Panc1 (cell line): Measurements from ENCODE around the gene MOV10L1. TPM values are rescaled to one million over a fixed set of nuclear protein-coding genes. Genes with fewer than 3 reads are reported as not detected.

Experiments used
- ATAC-seq: fragments of 200-7000 bp; cut with Tn5 transposase; 2 replicates; pipeline ENCODE4 v1.9.1; 2020; ENCODE audit warnings: mild to moderate bottlenecking, moderate library complexity
- BruUV-seq: library from RNA; stranded (reverse); fragments of 400-500 nt; replicated peaks from 2 replicates; lab custom pipeline; 2021; lab: Mats Ljungman, UMichigan
- CTCF ChIA-PET: fragments of 300-600 bp; sonication (Branson Sonifier 250); formaldehyde crosslinking; loops from one replicate; lab custom pipeline; 2022; ENCODE audit warnings: antibody characterized with exemption; lab: Charles Lee
- POLR2A ChIA-PET: fragments of 300-600 bp; sonication (Branson Sonifier 250); formaldehyde crosslinking; loops from one replicate; lab custom pipeline; 2022; ENCODE audit warnings: antibody characterized with exemption; lab: Charles Lee
- DNase-seq: peaks from one replicate; pipeline ENCODE4 v3.0.0-alpha.2; 2010; ENCODE audit warnings: low read depth, low spot score
- H3K27ac ChIP-seq: 2 replicates; pipeline ENCODE4 v1.5.1; 2011; ENCODE audit warnings: mild to moderate bottlenecking, low read length, inconsistent platforms
- H3K27me3 ChIP-seq: fragments of 200-500 bp; sonication (Bioruptor generic); 2 replicates; pipeline ENCODE4 v1.6.0; 2014; ENCODE audit warnings: low read length, inconsistent platforms; ENCODE audit not compliant: control insufficient read depth, insufficient read depth
- H3K36me3 ChIP-seq: fragments of 200-500 bp; sonication (Bioruptor generic); 2 replicates; pipeline ENCODE4 v1.5.1; 2014; ENCODE audit warnings: inconsistent platforms, mild to moderate bottlenecking, low read length, moderate library complexity; ENCODE audit not compliant: control insufficient read depth, insufficient read depth
- H3K4me1 ChIP-seq: 2 replicates; pipeline ENCODE4 v1.5.1; 2011; ENCODE audit warnings: inconsistent platforms, mild to moderate bottlenecking, low read length, moderate library complexity; ENCODE audit not compliant: control insufficient read depth, insufficient read depth
- H3K4me3 ChIP-seq, 2 experiments: 2 replicates each; pipeline ENCODE4 v1.5.1; 2011 to 2012; ENCODE audit warnings: low read depth in 2 of 2, low read length in 2 of 2, mild to moderate bottlenecking in 2 of 2, inconsistent platforms in 1 of 2, moderate library complexity in 1 of 2
- H3K9me3 ChIP-seq: fragments of 200-500 bp; sonication (Bioruptor generic); 2 replicates; pipeline ENCODE4 v1.5.1; 2014; ENCODE audit warnings: low read depth, mild to moderate bottlenecking, inconsistent platforms, low read length, moderate library complexity; ENCODE audit not compliant: control insufficient read depth, insufficient read depth
- POLR2AphosphoS5 ChIP-seq: IDR thresholded peaks from 2 replicates; pipeline ENCODE4 v1.6.1; 2012; ENCODE audit warnings: mild to moderate bottlenecking, low read depth, low read length, moderate library complexity
- SIN3A ChIP-seq: IDR thresholded peaks from 2 replicates; pipeline ENCODE4 v1.6.1; 2012; ENCODE audit warnings: low read depth, mild to moderate bottlenecking, low read length, moderate library complexity, borderline replicate concordance; ENCODE audit not compliant: insufficient read depth
- TCF7L2 ChIP-seq: IDR thresholded peaks from 2 replicates; pipeline ENCODE4 v1.6.1; 2011; ENCODE audit warnings: mild to moderate bottlenecking, low read depth, low read length, inconsistent platforms
- in situ Hi-C: cut with HindIII; loops from 2 replicates; pipeline ENCODE4 v1.10.0; 2016; ENCODE audit warnings: low sequenced_read_pairs, low pct_unique_long_range_greater_than_20kb
- intact Hi-C: fragments of 100-400 bp; cut with micrococcal nuclease; formaldehyde crosslinking; loops from one replicate; pipeline ENCODE4 v1.10.0; 2022; ENCODE audit not compliant: unreplicated experiment
- total RNA-seq: library from RNA; stranded (reverse); gene quantifications from one replicate; pipeline ENCODE4 v1.2.1, GENCODE V29; 2021; ENCODE audit not compliant: unreplicated experiment
- TF ChIP-seq, protein P1 (sequence below): fragments of 450-650 bp; IDR thresholded peaks from 2 replicates; pipeline ENCODE4 v1.5.1; 2017; ENCODE audit warnings: mild to moderate bottlenecking
- TF ChIP-seq, protein P2 (sequence below), 2 experiments: IDR thresholded peaks; 2 replicates each; pipeline ENCODE4 v1.6.1; 2011 to 2012; ENCODE audit warnings: low read depth in 2 of 2, control low read depth in 1 of 2, low read length in 1 of 2, mild to moderate bottlenecking in 1 of 2, moderate library complexity in 1 of 2; ENCODE audit not compliant: insufficient read depth in 1 of 2

The MOV10L1 gene
- total RNA-seq, 1 experiment from 2014 or later, result 0.10 TPM

DNA sequence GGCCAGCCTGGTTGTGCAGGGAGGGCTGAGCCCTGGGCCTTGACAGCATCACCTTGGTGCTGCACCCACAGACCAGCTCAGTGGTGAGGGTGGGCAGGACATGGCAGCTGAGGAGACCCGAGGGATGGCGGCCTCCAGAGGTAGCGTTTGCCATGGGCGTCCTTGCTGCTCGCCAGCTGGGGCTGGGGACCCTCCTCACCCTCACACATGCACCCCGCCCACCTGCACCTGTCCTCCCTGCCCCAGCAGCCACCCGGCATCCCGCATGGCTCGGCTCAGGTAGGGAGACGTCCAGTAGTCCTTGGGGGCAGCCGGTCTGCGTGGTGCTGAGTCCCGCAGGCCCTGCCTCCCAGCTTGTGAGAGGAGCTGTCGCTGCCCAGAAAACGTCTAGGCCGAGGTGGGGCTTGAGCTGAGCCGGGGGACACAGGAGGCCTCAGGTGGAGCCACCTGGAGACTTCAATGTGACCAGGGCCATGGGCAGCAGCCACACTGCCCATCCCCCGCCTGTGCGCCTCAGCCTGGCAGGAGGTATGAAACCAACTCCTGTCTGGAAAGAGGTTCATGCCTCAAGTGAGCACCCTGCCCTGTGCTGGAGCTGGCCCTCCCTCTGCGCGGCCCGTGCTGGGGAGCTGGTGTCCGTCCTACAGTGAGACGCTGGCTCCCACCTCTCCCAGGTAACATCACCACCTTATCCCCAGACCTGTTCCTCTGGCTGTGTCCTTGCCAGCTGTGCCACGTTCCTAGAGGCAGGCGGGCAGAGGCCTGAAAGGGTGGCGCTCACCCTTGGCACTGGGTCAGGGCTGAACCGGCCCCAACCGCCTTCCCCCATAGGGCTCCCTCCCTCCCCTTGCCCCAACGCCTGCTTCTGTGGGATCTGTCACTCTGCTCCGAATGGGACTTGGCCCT is 92.6 kb downstream of the MOV10L1 start:
- no peak overlapping the region for H3K27ac ChIP-seq
- no TSS peak for BruUV-seq
- no peaks in the 10 kb centered on the region for H3K36me3 ChIP-seq
- ATAC-seq, result no peak
- no peak for DNase-seq
- TF ChIP-seq, protein P1, sequence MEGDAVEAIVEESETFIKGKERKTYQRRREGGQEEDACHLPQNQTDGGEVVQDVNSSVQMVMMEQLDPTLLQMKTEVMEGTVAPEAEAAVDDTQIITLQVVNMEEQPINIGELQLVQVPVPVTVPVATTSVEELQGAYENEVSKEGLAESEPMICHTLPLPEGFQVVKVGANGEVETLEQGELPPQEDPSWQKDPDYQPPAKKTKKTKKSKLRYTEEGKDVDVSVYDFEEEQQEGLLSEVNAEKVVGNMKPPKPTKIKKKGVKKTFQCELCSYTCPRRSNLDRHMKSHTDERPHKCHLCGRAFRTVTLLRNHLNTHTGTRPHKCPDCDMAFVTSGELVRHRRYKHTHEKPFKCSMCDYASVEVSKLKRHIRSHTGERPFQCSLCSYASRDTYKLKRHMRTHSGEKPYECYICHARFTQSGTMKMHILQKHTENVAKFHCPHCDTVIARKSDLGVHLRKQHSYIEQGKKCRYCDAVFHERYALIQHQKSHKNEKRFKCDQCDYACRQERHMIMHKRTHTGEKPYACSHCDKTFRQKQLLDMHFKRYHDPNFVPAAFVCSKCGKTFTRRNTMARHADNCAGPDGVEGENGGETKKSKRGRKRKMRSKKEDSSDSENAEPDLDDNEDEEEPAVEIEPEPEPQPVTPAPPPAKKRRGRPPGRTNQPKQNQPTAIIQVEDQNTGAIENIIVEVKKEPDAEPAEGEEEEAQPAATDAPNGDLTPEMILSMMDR, result no peak
- TF ChIP-seq TCF7L2 (no peak), POLR2AphosphoS5 (no peak), SIN3A (no peak)
- TF ChIP-seq, protein P2, sequence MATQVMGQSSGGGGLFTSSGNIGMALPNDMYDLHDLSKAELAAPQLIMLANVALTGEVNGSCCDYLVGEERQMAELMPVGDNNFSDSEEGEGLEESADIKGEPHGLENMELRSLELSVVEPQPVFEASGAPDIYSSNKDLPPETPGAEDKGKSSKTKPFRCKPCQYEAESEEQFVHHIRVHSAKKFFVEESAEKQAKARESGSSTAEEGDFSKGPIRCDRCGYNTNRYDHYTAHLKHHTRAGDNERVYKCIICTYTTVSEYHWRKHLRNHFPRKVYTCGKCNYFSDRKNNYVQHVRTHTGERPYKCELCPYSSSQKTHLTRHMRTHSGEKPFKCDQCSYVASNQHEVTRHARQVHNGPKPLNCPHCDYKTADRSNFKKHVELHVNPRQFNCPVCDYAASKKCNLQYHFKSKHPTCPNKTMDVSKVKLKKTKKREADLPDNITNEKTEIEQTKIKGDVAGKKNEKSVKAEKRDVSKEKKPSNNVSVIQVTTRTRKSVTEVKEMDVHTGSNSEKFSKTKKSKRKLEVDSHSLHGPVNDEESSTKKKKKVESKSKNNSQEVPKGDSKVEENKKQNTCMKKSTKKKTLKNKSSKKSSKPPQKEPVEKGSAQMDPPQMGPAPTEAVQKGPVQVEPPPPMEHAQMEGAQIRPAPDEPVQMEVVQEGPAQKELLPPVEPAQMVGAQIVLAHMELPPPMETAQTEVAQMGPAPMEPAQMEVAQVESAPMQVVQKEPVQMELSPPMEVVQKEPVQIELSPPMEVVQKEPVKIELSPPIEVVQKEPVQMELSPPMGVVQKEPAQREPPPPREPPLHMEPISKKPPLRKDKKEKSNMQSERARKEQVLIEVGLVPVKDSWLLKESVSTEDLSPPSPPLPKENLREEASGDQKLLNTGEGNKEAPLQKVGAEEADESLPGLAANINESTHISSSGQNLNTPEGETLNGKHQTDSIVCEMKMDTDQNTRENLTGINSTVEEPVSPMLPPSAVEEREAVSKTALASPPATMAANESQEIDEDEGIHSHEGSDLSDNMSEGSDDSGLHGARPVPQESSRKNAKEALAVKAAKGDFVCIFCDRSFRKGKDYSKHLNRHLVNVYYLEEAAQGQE (IDR thresholded peaks at IDR 0.05; ENCODE audit: insufficient read depth in 1 of 2, low read depth in 2 of 2, low read length in 1 of 2), result no peak
- POLR2A ChIA-PET, result interaction anchor here (0.5 kb wide), 1 partner anchor 36 kb away, joined by 8 read pairs; no protein-coding TSS in a partner anchor
- H3K4me3 ChIP-seq, result no peak overlapping the region
- in situ Hi-C loops (no loop called here), intact Hi-C loops (no loop called here)
- H3K4me1 ChIP-seq, result peaks cover 17% of the 10 kb centered on the region; the same call in 1 of the 2 replicates
- no peaks in the 10 kb centered on the region for H3K27me3 ChIP-seq
- CTCF ChIA-PET, result no interaction called here
- no peaks in the 10 kb centered on the region for H3K9me3 ChIP-seq

DNA sequence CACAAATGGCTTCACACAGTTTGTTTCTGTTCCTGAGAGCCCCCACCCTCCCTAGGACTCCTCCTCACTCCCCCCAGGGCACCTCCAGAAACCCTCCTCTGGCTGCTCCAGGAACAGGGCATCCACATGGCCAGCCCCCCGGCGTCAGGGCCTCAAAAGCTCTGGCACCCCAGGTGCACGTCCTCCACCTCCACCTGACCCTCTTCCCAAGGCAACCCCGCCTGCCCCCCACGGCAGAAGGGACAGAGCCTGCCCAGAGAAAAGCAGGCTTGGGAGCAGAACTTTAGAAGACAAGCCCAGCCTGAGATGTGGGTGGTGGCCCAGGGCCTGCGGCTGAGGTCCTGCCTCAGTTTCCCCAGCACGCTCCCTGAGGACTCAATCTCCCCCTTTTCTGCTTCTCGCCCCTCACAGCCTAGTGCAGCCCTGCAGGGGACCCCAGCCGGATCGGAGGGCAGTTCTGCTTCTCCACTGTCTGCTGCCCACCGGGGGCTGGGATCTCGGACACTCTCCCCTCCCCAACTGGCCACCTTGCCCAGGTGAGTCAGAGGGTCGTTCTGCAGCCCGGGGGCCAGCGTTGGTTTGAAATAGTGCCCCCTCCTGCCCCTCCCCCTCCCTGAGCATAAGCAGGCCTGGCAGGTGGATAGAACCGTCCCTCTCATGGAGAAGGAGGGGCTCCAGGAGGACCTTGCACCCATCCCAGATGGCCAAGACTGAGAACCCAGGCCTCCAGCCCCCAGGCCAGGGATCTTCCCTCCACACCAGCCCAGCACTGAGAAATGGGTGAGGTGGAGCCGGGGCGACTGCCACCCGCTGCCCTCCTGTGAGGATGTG is 93.5 kb downstream of the MOV10L1 start:
- no TSS peak for BruUV-seq
- Histone ChIP-seq H3K4me1 (peaks cover 19% of the 10 kb centered on the region; the same call in 1 of the 2 replicates), H3K9me3 (no peaks in the 10 kb centered on the region), H3K4me3 (no peak overlapping the region), H3K36me3 (no peaks in the 10 kb centered on the region), H3K27me3 (no peaks in the 10 kb centered on the region), H3K27ac (no peak overlapping the region)
- TF ChIP-seq, protein P2 (IDR thresholded peaks at IDR 0.05; ENCODE audit: insufficient read depth in 1 of 2, low read depth in 2 of 2, low read length in 1 of 2), result no peak
- TF ChIP-seq POLR2AphosphoS5, result no peak
- no peak for TF ChIP-seq TCF7L2
- TF ChIP-seq, protein P1, result no peak
- TF ChIP-seq SIN3A, result no peak
- intact Hi-C loops, result no loop called here
- no peak for ATAC-seq
- in situ Hi-C loops, result no loop called here
- DNase-seq, result no peak
- POLR2A ChIA-PET, result no interaction called here
- CTCF ChIA-PET, result no interaction called here
